C4-2B (cell line): Measurements from ENCODE around the gene NEGR1.

Source experiments
- CTCF ChIP-seq: fragments of 450-650 bp; conservative IDR thresholded peaks from 2 replicates; pipeline ENCODE4 v1.5.1; 2017; ENCODE audit warnings: mild to moderate bottlenecking
- ZFX ChIP-seq: fragments of 450-650 bp; IDR thresholded peaks from 2 replicates; pipeline ENCODE4 v1.6.1; 2017

GRCh38 chr1:71914626-71915025 lies 367.7 kb downstream of the NEGR1 start:
- no peak for TF ChIP-seq CTCF
- TF ChIP-seq ZFX: no peak
